Measurements from ENCODE around the gene CDH4. TPM values are rescaled to one million over a fixed set of nuclear protein-coding genes. Genes with fewer than 3 reads are reported as not detected.

Gene CDH4
- total and polyA plus RNA-seq, 7 donors, result under 0.01 to 0.06 TPM; not detected in 5

DNA sequence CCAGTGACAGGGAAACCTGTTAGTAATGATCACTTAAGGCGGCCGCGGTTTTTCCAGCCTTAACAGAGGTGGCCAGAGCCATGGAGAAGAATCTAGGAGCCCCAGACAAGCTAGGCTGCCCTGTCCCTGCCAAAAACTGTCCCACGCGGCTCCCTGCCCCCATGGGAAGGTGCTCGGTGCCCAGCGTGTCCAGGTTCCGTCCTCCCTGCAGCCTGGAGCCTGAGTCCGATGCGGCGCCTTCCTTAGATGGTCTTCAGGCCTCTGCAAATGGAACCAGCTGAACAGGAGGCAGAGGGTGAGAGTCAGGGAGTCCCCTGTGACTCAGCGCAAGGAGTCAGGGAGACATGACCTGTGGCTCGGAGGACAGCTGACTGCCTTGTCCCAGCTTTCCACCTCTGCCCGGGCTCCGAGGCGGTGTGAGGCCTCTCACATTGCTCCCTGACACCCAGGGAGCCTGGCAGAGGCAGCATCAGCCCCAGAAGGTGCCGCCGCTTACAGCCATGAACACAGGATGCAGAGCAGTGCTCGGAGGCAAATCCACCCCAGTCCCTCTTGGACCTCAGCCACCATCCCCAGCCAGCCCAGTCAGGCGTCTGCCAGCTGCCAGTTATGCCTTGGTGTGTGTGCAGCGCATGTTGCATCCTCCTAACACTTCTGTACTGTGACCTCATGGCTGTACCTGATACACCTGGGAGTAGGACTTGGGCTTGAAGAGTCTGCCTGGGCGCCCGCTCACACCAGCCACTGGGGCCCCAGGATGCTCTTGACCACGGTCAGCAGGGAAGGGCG, 377.7 kb downstream of the CDH4 start:
- no peak overlapping the region for H3K27ac ChIP-seq
- no peak for DNase-seq
- H3K36me3 ChIP-seq, result no peaks in the 10 kb centered on the region
- intact Hi-C loops (cut with DNase I), result no loop called here
- no peak overlapping the region for H3K4me3 ChIP-seq
- no peaks in the 10 kb centered on the region for H3K9me3 ChIP-seq
- TF ChIP-seq, protein P1, sequence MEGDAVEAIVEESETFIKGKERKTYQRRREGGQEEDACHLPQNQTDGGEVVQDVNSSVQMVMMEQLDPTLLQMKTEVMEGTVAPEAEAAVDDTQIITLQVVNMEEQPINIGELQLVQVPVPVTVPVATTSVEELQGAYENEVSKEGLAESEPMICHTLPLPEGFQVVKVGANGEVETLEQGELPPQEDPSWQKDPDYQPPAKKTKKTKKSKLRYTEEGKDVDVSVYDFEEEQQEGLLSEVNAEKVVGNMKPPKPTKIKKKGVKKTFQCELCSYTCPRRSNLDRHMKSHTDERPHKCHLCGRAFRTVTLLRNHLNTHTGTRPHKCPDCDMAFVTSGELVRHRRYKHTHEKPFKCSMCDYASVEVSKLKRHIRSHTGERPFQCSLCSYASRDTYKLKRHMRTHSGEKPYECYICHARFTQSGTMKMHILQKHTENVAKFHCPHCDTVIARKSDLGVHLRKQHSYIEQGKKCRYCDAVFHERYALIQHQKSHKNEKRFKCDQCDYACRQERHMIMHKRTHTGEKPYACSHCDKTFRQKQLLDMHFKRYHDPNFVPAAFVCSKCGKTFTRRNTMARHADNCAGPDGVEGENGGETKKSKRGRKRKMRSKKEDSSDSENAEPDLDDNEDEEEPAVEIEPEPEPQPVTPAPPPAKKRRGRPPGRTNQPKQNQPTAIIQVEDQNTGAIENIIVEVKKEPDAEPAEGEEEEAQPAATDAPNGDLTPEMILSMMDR (IDR thresholded peaks at IDR 0.05), result no peak
- no peak for TF ChIP-seq EP300 (IDR thresholded peaks at IDR 0.05)
- no peak for TF ChIP-seq POLR2A (IDR thresholded peaks at IDR 0.05)
- TF ChIP-seq POLR2AphosphoS5 (IDR thresholded peaks at IDR 0.05), result no peak
- 71 to 78% methylated on average over 25 of the region's 25 CpGs for WGBS, 2 donors
- no peaks in the 10 kb centered on the region for H3K4me1 ChIP-seq
- H3K27me3 ChIP-seq, result peaks cover 0 to 45% (median 4%) of the 10 kb centered on the region in 3 donors

- no peaks in the 10 kb centered on the region for H3K36me3 ChIP-seq
- no peak for DNase-seq
- H3K27me3 ChIP-seq, result peaks cover 0 to 47% (median 4%) of the 10 kb centered on the region in 3 donors
- H3K9me3 ChIP-seq, result no peaks in the 10 kb centered on the region
- no peak overlapping the region for H3K27ac ChIP-seq
- no peaks in the 10 kb centered on the region for H3K4me1 ChIP-seq
- H3K4me3 ChIP-seq, result no peak overlapping the region
- intact Hi-C loops (cut with DNase I), result no loop called here
- WGBS, 2 donors, result 86% methylated on average over 5 of the region's 5 CpGs
- TF ChIP-seq, protein P1 (IDR thresholded peaks at IDR 0.05), result no peak
- TF ChIP-seq EP300 (IDR thresholded peaks at IDR 0.05), result no peak
- TF ChIP-seq POLR2A (IDR thresholded peaks at IDR 0.05), result no peak
- TF ChIP-seq POLR2AphosphoS5 (IDR thresholded peaks at IDR 0.05), result no peak
Observed at GRCh38 chr20:61630391-61630650, 378.3 kb downstream of the CDH4 start.

DNA sequence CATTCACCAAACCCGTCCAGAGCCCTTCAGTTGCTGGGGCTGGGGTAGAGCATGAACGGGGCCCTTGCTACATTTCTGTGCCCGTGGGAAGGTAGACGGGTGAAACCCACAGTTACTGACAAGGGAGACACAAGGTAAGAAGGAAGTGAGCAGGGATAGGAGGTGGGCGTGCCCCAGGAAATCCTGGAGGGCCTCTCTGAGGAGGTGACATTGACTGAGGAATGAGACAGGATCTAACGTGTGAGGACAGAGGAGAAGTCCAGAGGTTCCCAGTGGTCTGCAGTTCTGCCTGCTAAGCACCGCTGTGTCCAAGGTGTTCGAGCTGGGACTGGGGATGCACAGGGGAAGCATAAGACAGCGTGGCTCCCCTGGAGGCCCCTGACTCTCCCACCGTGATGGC, 378.8 kb downstream of the CDH4 start:
- Histone ChIP-seq H3K36me3 (no peaks in the 10 kb centered on the region), H3K4me1 (no peaks in the 10 kb centered on the region), H3K27me3 (peaks cover 0 to 52% (median 4%) of the 10 kb centered on the region in 3 donors), H3K9me3 (no peaks in the 10 kb centered on the region), H3K27ac (no peak overlapping the region), H3K4me3 (no peak overlapping the region)
- TF ChIP-seq POLR2AphosphoS5 (IDR thresholded peaks at IDR 0.05), result no peak
- no peak for TF ChIP-seq POLR2A (IDR thresholded peaks at IDR 0.05)
- TF ChIP-seq, protein P1 (IDR thresholded peaks at IDR 0.05), result no peak
- TF ChIP-seq EP300 (IDR thresholded peaks at IDR 0.05), result no peak
- no peak for DNase-seq
- 72 to 83% methylated on average over 10 of the region's 10 CpGs for WGBS, 2 donors
- intact Hi-C loops (cut with DNase I), result no loop called here

DNA sequence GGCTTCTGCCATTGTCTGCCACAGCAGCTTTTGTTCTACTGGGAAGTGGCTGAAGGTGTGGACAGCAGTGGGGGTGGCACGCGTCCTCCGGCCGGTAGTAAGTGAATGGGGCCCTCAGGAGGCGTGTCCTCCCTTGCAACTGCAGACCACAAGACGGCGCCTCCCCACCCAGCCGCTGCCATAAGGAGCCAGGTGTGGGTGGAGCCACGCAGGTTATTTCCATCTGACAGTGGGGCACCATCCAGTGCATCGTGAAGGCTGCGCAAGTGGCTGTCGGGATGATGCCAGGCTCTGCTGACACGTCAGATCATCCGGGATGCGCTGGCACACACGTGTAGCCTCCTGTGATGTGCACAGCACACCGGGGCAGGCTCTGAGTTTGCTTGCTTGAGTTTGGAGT, 379.7 kb downstream of the CDH4 start:
- Histone ChIP-seq H3K27ac (no peak overlapping the region), H3K36me3 (no peaks in the 10 kb centered on the region), H3K4me1 (no peaks in the 10 kb centered on the region), H3K27me3 (peaks cover 0 to 54% (median 4%) of the 10 kb centered on the region in 3 donors), H3K9me3 (no peaks in the 10 kb centered on the region), H3K4me3 (no peak overlapping the region)
- no peak for DNase-seq
- intact Hi-C loops (cut with DNase I), result no loop called here
- WGBS, 2 donors, result 64 to 78% methylated on average over 17 of the region's 17 CpGs
- TF ChIP-seq EP300 (IDR thresholded peaks at IDR 0.05) (no peak), POLR2AphosphoS5 (IDR thresholded peaks at IDR 0.05) (no peak), POLR2A (IDR thresholded peaks at IDR 0.05) (no peak)
- TF ChIP-seq, protein P1 (IDR thresholded peaks at IDR 0.05), result no peak

DNA sequence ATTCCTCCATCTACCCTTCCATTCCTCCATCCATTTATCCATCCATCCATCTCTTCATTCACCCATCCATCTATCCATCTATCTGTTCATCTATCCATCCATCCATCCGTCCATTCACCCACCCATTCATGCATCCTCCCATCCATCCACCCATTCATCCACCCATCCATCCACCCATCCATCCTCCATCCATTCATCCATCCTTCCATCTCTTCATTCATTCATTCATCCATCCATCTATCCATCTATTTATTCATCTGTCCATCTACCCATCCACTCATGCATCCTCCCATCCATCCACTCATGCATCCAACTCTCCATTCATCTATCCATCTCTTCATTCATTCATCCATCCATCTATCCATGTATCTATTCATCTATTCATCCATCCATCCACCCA, 380.9 kb downstream of the CDH4 start:
- Histone ChIP-seq H3K36me3 (no peaks in the 10 kb centered on the region), H3K27me3 (peaks cover 0 to 66% (median 4%) of the 10 kb centered on the region in 3 donors), H3K27ac (no peak overlapping the region), H3K9me3 (no peaks in the 10 kb centered on the region), H3K4me3 (no peak overlapping the region), H3K4me1 (no peaks in the 10 kb centered on the region)
- TF ChIP-seq, protein P1 (IDR thresholded peaks at IDR 0.05), result no peak
- TF ChIP-seq EP300 (IDR thresholded peaks at IDR 0.05) (no peak), POLR2AphosphoS5 (IDR thresholded peaks at IDR 0.05) (no peak), POLR2A (IDR thresholded peaks at IDR 0.05) (no peak)
- 84 to 90% methylated on average over 1 of the region's 1 CpG for WGBS, 2 donors
- intact Hi-C loops (cut with DNase I), result no loop called here
- DNase-seq, result no peak

Measured in sigmoid colon (tissue), 7 donors.